Urothelium cell line (cell line): ENCODE data around the gene PCDHGA1.
"Not testable (repeated sequence)": the region's sequence is repeated elsewhere in the genome, so short reads cannot be mapped to it uniquely, and the experiment has no call there.

Source experiments
- DNase-seq: peaks from one replicate; pipeline ENCODE4 v3.0.0; 2011; ENCODE audit warnings: low spot score, mixed read lengths
- FAIRE-seq: peaks from 2 replicates; lab custom pipeline; 2011; peaks lifted over from hg19 to GRCh38; lab: Jason Lieb, UNC

The PCDHGA1 gene

GRCh38 chr5:141345327-141345726 is 15.0 kb downstream of the PCDHGA1 start:
- DNase-seq = no peak
- no peak for FAIRE-seq

DNA sequence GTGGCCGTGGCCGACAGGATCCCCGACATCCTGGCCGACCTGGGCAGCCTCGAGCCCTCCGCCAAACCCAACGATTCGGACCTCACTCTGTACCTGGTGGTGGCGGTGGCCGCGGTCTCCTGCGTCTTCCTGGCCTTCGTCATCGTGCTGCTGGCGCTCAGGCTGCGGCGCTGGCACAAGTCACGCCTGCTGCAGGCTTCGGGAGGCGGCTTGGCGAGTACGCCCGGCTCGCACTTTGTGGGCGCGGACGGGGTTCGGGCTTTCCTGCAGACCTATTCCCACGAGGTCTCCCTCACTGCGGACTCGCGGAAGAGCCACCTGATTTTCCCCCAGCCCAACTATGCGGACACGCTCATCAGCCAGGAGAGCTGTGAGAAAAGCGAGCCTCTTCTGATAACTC is 15.7 kb downstream of the PCDHGA1 start:
- DNase-seq, FAIRE-seq: not testable (repeated sequence)

- FAIRE-seq (no peak), DNase-seq (peak; percentile 69)
Measured at GRCh38 chr5:141349917-141350619, 19.8 kb downstream of the PCDHGA1 start, which contains the start of gene PCDHGB1. PCDHGB1 (plus strand) TSS chr5:141350099; CDS start chr5:141350261, 162 bp downstream.

DNA sequence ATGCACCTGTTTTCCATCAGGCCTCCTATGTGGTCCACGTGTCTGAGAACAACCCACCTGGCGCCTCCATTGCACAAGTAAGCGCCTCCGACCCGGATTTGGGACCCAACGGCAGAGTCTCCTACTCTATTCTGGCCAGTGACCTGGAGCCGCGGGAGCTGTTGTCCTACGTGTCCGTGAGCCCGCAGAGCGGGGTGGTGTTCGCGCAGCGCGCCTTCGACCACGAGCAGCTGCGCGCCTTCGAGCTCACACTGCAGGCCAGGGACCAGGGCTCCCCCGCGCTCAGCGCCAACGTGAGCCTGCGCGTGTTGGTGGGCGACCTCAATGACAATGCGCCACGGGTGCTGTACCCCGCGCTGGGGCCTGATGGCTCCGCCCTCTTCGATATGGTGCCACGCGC is 21.3 kb downstream of the PCDHGA1 start:
- FAIRE-seq (no peak), DNase-seq (no peak)

GRCh38 chr5:141354900-141355469 is 24.7 kb downstream of the PCDHGA1 start, which contains the start of gene PCDHGA4:
PCDHGA4 (plus strand) TSS chr5:141355021; CDS start chr5:141355108, 87 bp downstream.
- no peak for FAIRE-seq
- no peak for DNase-seq

DNA sequence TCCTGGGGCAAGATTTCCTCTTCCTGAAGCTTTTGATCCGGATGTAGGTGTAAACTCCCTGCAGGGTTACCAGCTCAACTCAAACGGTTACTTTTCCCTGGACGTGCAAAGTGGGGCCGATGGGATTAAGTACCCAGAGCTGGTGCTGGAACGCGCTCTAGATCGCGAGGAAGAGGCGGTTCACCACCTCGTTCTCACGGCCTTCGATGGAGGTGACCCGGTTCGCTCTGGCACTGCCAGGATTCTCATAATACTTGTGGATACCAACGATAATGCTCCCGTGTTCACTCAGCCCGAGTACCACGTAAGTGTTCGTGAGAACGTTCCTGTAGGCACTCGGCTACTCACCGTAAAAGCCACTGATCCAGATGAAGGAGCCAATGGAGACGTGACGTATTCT is 25.3 kb downstream of the PCDHGA1 start:
- no peak for DNase-seq
- FAIRE-seq = no peak

DNA sequence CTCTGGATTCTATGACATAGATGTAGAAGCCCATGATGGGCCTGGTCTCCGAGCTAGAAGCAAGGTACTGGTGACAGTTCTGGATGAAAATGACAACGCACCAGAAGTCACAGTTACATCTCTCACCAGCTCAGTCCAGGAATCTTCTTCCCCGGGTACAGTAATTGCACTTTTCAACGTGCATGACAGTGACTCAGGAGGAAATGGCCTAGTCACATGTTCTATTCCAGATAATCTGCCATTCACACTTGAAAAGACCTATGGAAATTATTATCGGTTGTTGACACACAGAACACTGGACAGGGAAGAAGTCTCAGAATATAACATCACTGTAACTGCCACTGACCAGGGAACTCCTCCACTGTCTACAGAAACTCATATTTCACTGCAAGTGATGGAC is 25.8 kb downstream of the PCDHGA1 start:
- no peak for DNase-seq
- FAIRE-seq = no peak

- no peak for FAIRE-seq
Measured at GRCh38 chr5:141356950-141357349, 26.6 kb downstream of the PCDHGA1 start.

DNA sequence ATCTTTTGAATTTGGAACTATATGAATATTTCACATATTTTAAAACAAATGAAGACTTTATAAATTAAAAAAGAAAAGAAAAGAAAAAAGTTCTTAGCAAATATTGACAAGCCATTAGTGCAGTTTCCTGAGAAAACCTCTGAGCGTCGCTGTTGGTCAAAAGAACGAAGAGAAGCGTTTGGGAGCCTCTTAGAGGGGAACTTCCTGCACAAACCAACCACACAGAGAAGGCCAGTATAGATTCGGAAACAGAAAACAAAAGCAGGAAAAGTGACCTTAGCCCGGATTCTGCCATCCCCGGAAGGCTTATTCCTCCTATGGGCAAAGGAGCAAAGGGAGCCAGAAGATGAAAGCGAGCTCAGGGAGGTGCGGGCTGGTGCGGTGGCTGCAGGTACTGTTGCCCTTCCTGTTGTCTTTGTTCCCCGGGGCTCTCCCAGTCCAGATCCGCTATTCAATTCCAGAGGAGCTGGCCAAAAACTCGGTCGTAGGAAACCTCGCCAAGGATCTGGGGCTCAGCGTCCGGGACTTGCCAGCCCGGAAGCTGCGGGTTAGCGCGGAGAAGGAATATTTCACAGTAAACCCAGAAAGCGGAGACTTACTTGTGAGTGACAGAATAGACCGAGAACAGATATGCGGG is 29.6 kb downstream of the PCDHGA1 start, which contains the start of gene PCDHGB2:
PCDHGB2 (plus strand) TSS at position 205 of the 637 bp plus-strand sequence; CDS start at position 347, 142 bp downstream.
- DNase-seq = no peak
- no peak for FAIRE-seq

More at GRCh38 chr5:141356950-141357349, 26.6 kb downstream of the PCDHGA1 start:
- DNase-seq = no peak

GRCh38 chr5:141360685-141361084 is 30.4 kb downstream of the PCDHGA1 start:
- FAIRE-seq = no peak
- no peak for DNase-seq

- DNase-seq (no peak), FAIRE-seq (no peak)
Measured at GRCh38 chr5:141362719-141363118, 32.4 kb downstream of the PCDHGA1 start.

- FAIRE-seq = no peak
- no peak for DNase-seq
Measured at GRCh38 chr5:141363952-141364660, 33.8 kb downstream of the PCDHGA1 start, which contains the start of gene PCDHGA5. PCDHGA5 (plus strand) TSS chr5:141364162; CDS start chr5:141364331, 169 bp downstream.

DNA sequence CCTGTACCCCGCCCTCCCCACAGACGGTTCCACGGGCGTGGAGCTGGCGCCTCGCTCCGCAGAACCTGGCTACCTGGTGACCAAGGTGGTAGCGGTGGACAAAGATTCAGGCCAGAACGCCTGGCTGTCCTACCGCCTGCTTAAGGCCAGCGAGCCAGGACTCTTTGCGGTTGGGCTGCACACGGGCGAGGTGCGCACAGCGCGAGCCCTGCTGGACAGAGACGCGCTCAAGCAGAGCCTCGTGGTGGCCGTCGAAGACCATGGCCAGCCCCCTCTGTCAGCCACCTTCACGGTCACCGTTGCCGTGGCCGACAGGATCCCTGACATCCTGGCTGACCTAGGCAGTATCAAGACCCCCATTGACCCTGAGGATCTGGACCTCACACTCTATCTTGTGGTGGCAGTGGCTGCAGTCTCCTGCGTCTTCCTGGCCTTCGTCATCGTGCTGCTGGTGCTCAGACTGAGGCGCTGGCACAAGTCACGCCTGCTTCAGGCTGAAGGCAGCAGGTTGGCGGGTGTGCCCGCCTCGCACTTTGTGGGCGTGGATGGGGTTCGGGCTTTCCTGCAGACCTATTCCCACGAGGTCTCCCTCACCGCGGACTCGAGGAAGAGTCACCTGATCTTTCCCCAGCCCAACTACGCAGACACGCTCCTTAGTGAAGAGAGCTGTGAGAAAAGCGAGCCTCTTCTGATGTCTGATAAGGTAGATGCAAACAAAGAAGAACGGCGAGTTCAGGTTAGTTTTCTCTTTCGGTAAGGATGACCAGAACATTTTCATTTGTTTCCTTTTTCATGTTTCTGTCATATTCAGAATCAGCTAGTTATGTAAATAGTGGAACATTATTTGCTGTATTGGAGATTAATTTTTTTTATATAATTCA is 35.9 kb downstream of the PCDHGA1 start:
- no peak for FAIRE-seq
- DNase-seq = no peak

GRCh38 chr5:141369994-141370848 is 39.9 kb downstream of the PCDHGA1 start, which contains the start of gene PCDHGB3:
PCDHGB3 (plus strand) TSS chr5:141370242; CDS start chr5:141370395, 153 bp downstream.
- no peak for DNase-seq
- FAIRE-seq = no peak

- DNase-seq (no peak), FAIRE-seq (no peak)
Measured at GRCh38 chr5:141371572-141372475, 41.5 kb downstream of the PCDHGA1 start.

GRCh38 chr5:141373673-141374317 is 43.5 kb downstream of the PCDHGA1 start, which contains the start of gene PCDHGA6:
PCDHGA6 (plus strand) TSS chr5:141373891; CDS start chr5:141374084, 193 bp downstream.
- FAIRE-seq (no peak), DNase-seq (no peak)

DNA sequence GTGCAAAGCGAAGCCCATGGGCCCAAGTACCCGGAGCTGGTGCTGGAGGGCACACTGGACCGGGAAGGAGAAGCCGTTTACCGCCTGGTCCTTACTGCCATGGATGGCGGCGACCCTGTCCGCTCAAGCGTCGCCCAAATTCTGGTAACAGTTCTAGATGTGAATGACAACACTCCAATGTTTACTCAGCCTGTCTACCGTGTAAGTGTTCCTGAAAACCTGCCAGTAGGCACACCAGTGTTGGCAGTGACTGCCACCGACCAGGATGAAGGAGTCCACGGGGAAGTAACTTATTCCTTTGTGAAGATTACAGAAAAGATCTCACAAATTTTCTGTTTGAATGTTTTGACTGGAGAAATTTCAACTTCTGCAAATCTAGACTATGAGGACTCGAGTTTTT is 44.3 kb downstream of the PCDHGA1 start:
- no peak for DNase-seq
- no peak for FAIRE-seq
